HAP-1 (cell line): ENCODE measurements around the gene CDK12.

Experiments used
- DNase-seq, 2 experiments: peaks; one replicate each; pipeline ENCODE4 v3.0.0-alpha.2; 2016 to 2020; ENCODE audit warnings: low spot score in 2 of 2
- H3K27me3 ChIP-seq: fragments of 250-450 bp; sonication (Bioruptor Pico); 2 replicates; pipeline ENCODE4 v1.5.1; 2020; ENCODE audit warnings: low read depth, mild to moderate bottlenecking, moderate library complexity
- H3K36me3 ChIP-seq: fragments of 250-450 bp; sonication (Bioruptor Pico); replicated peaks from 2 replicates; pipeline ENCODE4 v1.5.1; 2020; ENCODE audit warnings: mild to moderate bottlenecking
- H3K4me1 ChIP-seq: fragments of 250-450 bp; sonication (Bioruptor Pico); 2 replicates; pipeline ENCODE4 v1.5.1; 2020; ENCODE audit warnings: mild to moderate bottlenecking
- H3K4me3 ChIP-seq: fragments of 250-450 bp; sonication (Bioruptor Pico); 2 replicates; pipeline ENCODE4 v1.5.1; 2020; ENCODE audit warnings: mild to moderate bottlenecking, moderate library complexity
- H3K9me3 ChIP-seq: fragments of 250-450 bp; sonication (Bioruptor Pico); 2 replicates; pipeline ENCODE4 v1.5.1; 2020; ENCODE audit warnings: mild to moderate bottlenecking, moderate library complexity
- in situ Hi-C: fragments of 300-500 bp; cut with MboI; formaldehyde crosslinking; loops from 3 replicates; pipeline ENCODE4 v1.14.3; 2020; ENCODE audit warnings: low sequenced_read_pairs, inconsistent platforms, mixed read lengths

CDK12 gene

DNA sequence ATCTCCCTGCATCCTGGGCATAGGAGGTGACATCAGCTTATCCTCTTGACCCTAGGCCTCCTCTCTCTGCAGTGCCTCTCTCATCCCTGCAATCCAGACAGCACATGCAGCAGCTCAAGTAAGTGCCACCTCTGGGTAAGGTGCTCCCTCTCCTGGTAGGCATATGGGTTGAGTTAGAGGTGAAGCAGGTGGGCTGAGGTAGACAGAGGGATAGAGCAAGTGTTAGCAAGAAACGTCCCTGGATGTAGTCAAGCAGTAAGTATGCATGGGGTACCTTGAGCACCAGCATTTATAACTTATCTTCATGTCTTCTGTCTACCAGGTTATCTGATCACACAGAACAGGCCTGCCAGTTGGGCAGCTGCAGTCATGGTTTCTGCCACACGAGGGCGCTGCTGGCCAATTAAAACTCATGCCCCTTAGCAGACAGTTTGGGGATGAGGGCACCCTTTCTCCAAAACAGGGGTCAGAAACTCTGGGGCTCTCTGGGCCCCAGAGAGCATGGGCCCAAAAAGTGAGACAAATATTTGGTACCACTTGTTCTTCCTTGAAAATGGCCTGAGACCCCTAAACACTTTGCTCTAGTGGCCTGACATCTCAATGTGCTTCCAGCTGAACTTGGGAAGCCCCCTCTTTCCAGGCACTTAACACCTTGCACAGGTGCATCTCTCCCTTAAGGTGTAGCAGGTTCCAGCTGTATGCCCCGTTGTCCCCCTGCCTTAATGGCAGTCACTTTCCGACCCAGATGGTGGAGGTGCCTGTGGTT is 86.6 kb downstream of the CDK12 start:
- H3K4me1 ChIP-seq, result no peaks in the 10 kb centered on the region
- no peaks in the 10 kb centered on the region for H3K9me3 ChIP-seq
- H3K4me3 ChIP-seq, result no peak overlapping the region
- H3K27me3 ChIP-seq, result no peaks in the 10 kb centered on the region
- in situ Hi-C loops, result no loop called here
- peaks cover 13% of the 10 kb centered on the region; the same call in 1 of the 2 replicates for H3K36me3 ChIP-seq
- peak; percentile 8 to 81 for DNase-seq

- no peak for DNase-seq
- in situ Hi-C loops, result no loop called here
- Histone ChIP-seq H3K9me3 (no peaks in the 10 kb centered on the region), H3K4me1 (no peaks in the 10 kb centered on the region), H3K36me3 (peaks cover 13% of the 10 kb centered on the region; the same call in 1 of the 2 replicates), H3K27me3 (no peaks in the 10 kb centered on the region), H3K4me3 (no peak overlapping the region)
Observed at GRCh38 chr17:39548494-39549225, 87.4 kb downstream of the CDK12 start.

GRCh38 chr17:39549747-39550573 is 88.7 kb downstream of the CDK12 start:
- DNase-seq, result no peak
- in situ Hi-C loops, result no loop called here
- Histone ChIP-seq H3K4me3 (no peak overlapping the region), H3K4me1 (no peaks in the 10 kb centered on the region), H3K36me3 (peaks cover 13% of the 10 kb centered on the region; the same call in 1 of the 2 replicates), H3K9me3 (no peaks in the 10 kb centered on the region), H3K27me3 (no peaks in the 10 kb centered on the region)

GRCh38 chr17:39551879-39552278 is 90.6 kb downstream of the CDK12 start:
- Histone ChIP-seq H3K27me3 (no peaks in the 10 kb centered on the region), H3K36me3 (peaks cover 11% of the 10 kb centered on the region; the same call in 1 of the 2 replicates), H3K4me1 (no peaks in the 10 kb centered on the region), H3K4me3 (no peak overlapping the region), H3K9me3 (no peaks in the 10 kb centered on the region)
- no peak for DNase-seq
- in situ Hi-C loops, result no loop called here

DNA sequence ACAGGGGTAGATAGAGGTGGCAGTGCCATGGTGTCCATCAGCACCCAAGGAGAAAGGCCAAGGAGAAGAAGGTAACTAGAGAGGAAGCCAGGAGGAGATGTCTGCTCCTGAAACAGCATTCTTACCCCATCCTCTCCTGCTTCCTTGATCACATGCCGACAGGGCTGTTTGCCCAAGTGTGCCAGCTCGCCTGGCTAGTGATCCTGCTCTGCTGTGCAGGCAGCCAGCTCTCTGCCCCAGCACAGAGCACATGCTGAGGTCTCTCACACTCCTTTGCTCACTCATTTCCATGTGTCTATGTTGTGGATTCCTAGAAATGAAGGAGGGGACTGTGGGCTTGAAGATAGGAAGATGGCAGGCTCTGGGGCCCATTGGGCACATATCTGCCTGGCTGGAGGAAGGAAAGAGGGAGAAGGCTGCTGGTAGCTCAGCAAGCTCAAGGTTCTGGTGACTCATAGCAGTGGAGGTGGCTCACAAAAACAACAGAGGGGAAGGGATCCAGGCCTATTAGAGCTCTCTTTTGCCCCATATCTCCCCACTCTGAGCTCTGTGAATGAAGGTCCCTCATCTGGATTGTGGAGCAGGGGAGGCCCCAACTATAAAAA is 92.2 kb downstream of the CDK12 start:
- Histone ChIP-seq H3K36me3 (peaks cover 7% of the 10 kb centered on the region; the same call in 1 of the 2 replicates), H3K4me1 (no peaks in the 10 kb centered on the region), H3K4me3 (no peak overlapping the region), H3K9me3 (no peaks in the 10 kb centered on the region), H3K27me3 (no peaks in the 10 kb centered on the region)
- DNase-seq, result no peak
- in situ Hi-C loops, result no loop called here

GRCh38 chr17:39555368-39555767 is 94.1 kb downstream of the CDK12 start:
- peaks cover 4% of the 10 kb centered on the region; the same call in 1 of the 2 replicates for H3K36me3 ChIP-seq
- no peak for DNase-seq

DNA sequence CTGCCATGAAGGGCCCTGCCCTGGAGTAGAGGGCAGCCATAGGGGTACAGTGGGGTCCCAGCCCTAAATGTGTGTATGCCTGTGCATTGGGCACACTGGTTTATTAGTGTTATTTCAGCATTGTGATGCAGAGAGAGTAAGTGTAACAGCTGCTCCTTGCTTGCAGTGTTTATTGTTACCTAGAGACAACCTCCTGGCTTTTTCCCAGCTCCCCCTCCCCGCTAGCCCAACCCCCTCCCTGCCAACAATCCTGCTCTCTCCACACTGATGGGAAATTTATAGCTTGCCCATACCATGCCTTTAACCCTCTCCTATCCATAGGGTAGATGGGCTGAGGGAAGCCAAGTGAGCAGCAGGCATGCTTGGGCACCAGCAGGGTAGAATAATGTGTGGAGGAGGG is 95.1 kb downstream of the CDK12 start:
- Histone ChIP-seq H3K4me3 (no peak overlapping the region), H3K27me3 (no peaks in the 10 kb centered on the region), H3K36me3 (peaks cover 4% of the 10 kb centered on the region; the same call in 1 of the 2 replicates), H3K4me1 (no peaks in the 10 kb centered on the region), H3K9me3 (no peaks in the 10 kb centered on the region)
- DNase-seq, result peak in 1 of 2 experiments; percentile 23
- in situ Hi-C loops, result no loop called here

More at GRCh38 chr17:39555368-39555767, 94.1 kb downstream of the CDK12 start:
- no peaks in the 10 kb centered on the region for H3K27me3 ChIP-seq
- no peaks in the 10 kb centered on the region for H3K4me1 ChIP-seq
- no peak overlapping the region for H3K4me3 ChIP-seq
- in situ Hi-C loops, result no loop called here
- H3K9me3 ChIP-seq, result no peaks in the 10 kb centered on the region

- Histone ChIP-seq H3K4me3 (no peak overlapping the region), H3K36me3 (peaks cover 4% of the 10 kb centered on the region; the same call in 1 of the 2 replicates), H3K4me1 (no peaks in the 10 kb centered on the region), H3K27me3 (no peaks in the 10 kb centered on the region), H3K9me3 (no peaks in the 10 kb centered on the region)
- in situ Hi-C loops, result no loop called here
- no peak for DNase-seq
Observed at GRCh38 chr17:39562395-39562794, 101.1 kb downstream of the CDK12 start.

DNA sequence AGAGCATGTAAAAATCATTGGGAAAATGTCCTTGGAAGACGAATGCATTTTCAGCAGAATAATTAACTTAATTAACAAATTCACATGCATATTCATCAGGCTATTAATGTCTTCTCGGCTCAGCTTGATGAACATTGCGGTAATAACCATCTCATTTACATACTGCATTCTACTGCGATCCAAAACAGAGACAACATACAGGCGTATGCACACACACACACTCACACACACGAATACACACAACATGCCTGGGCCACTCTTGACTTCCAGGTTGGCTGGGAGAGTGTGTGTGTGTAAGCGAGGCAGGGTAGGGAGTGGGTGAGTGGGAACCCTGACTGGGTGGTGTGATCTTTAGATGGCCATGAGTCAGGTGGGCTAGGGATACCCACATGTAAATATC is 101.7 kb downstream of the CDK12 start:
- no peak for DNase-seq
- no peaks in the 10 kb centered on the region for H3K36me3 ChIP-seq
- no peak overlapping the region for H3K4me3 ChIP-seq
- H3K4me1 ChIP-seq, result no peaks in the 10 kb centered on the region
- no peaks in the 10 kb centered on the region for H3K27me3 ChIP-seq
- in situ Hi-C loops, result no loop called here
- H3K9me3 ChIP-seq, result no peaks in the 10 kb centered on the region

- DNase-seq, result no peak
- in situ Hi-C loops, result no loop called here
- no peak overlapping the region for H3K4me3 ChIP-seq
- H3K27me3 ChIP-seq, result no peaks in the 10 kb centered on the region
- no peaks in the 10 kb centered on the region for H3K4me1 ChIP-seq
- no peaks in the 10 kb centered on the region for H3K36me3 ChIP-seq
- no peaks in the 10 kb centered on the region for H3K9me3 ChIP-seq
Observed at GRCh38 chr17:39563476-39563875, 102.2 kb downstream of the CDK12 start.

- Histone ChIP-seq H3K27me3 (no peaks in the 10 kb centered on the region), H3K36me3 (no peaks in the 10 kb centered on the region), H3K4me3 (no peak overlapping the region), H3K9me3 (no peaks in the 10 kb centered on the region), H3K4me1 (no peaks in the 10 kb centered on the region)
- in situ Hi-C loops, result no loop called here
- peak in 1 of 2 experiments; percentile 47 for DNase-seq
Observed at GRCh38 chr17:39564211-39564848, 103.0 kb downstream of the CDK12 start.

- no peak for DNase-seq
- Histone ChIP-seq H3K4me1 (no peaks in the 10 kb centered on the region), H3K9me3 (no peaks in the 10 kb centered on the region; the same call in 1 of the 2 replicates), H3K36me3 (no peaks in the 10 kb centered on the region), H3K4me3 (no peak overlapping the region), H3K27me3 (no peaks in the 10 kb centered on the region)
- in situ Hi-C loops, result no loop called here
Observed at GRCh38 chr17:39566094-39566850, 105.0 kb downstream of the CDK12 start.
